Smooth muscle cell (in vitro differentiated cells): ENCODE data around the gene LTN1. TPM values are rescaled to one million over a fixed set of nuclear protein-coding genes. Genes with fewer than 3 reads are reported as not detected.
"Not testable (repeated sequence)": the region's sequence is repeated elsewhere in the genome, so short reads cannot be mapped to it uniquely, and the experiment has no call there.

Experiments used
- DNase-seq: peaks from one replicate; lab custom pipeline; 2025; ENCODE audit not compliant: unreplicated experiment; lab: John Stamatoyannopoulos, UW
- H2AFZ ChIP-seq: fragments of 200-600 bp; sonication (generic); 2 replicates; pipeline ENCODE4 v1.6.0; 2016; ENCODE audit warnings: antibody characterized with exemption, low read depth, mild to moderate bottlenecking
- H3F3A ChIP-seq: fragments of 200-600 bp; sonication (generic); 2 replicates; pipeline ENCODE4 v1.6.0; 2017; ENCODE audit warnings: antibody characterized with exemption, low read depth
- H3K27ac ChIP-seq: fragments of 200-600 bp; sonication (generic); 2 replicates; pipeline ENCODE4 v1.5.1; 2016; ENCODE audit warnings: low read depth, mild to moderate bottlenecking
- H3K27me3 ChIP-seq: fragments of 200-600 bp; sonication (generic); 2 replicates; pipeline ENCODE4 v1.6.1; 2016; ENCODE audit warnings: low read depth, mild to moderate bottlenecking
- H3K36me3 ChIP-seq: fragments of 200-600 bp; sonication (generic); 2 replicates; pipeline ENCODE4 v1.5.1; 2016; ENCODE audit warnings: low read depth
- H3K4me1 ChIP-seq: fragments of 200-600 bp; sonication (generic); 2 replicates; pipeline ENCODE4 v1.5.1; 2016; ENCODE audit warnings: low read depth
- H3K4me2 ChIP-seq: fragments of 200-600 bp; sonication (generic); 2 replicates; pipeline ENCODE4 v1.6.0; 2016; ENCODE audit warnings: mild to moderate bottlenecking
- H3K4me3 ChIP-seq: fragments of 200-600 bp; sonication (generic); 2 replicates; pipeline ENCODE4 v1.5.1; 2016; ENCODE audit warnings: mild to moderate bottlenecking
- H3K79me2 ChIP-seq: fragments of 200-600 bp; sonication (generic); 2 replicates; pipeline ENCODE4 v1.6.0; 2016; ENCODE audit warnings: low read depth, mild to moderate bottlenecking
- H3K9ac ChIP-seq: fragments of 200-600 bp; sonication (generic); 2 replicates; pipeline ENCODE4 v1.6.0; 2016; ENCODE audit warnings: low read depth
- H3K9me3 ChIP-seq: fragments of 200-600 bp; sonication (generic); replicated peaks from 2 replicates; pipeline ENCODE4 v1.5.1; 2016; ENCODE audit warnings: low read depth
- H4K20me1 ChIP-seq: fragments of 200-600 bp; sonication (generic); 2 replicates; pipeline ENCODE4 v1.6.0; 2016; ENCODE audit warnings: low read depth
- WGBS: methylation state at CpG from one replicate; pipeline ENCODE4 v1.1.7; 2016; ENCODE audit warnings: low lambda C conversion rate; 5-methylcytosine and 5-hydroxymethylcytosine counted together
- polyA plus RNA-seq: library from polyadenylated mRNA; unstranded; fragments of >200 nt; fragmentation: Nextera tagmentation; extraction: Ambion mirVana; gene quantifications from 2 replicates; pipeline ENCODE4 v1.2.1, GENCODE V29; 2016
- total RNA-seq: library from RNA; depleted of rRNA; stranded (reverse); fragments of >200 nt; gene quantifications from 2 replicates; pipeline ENCODE4 v1.2.3, GENCODE V29; 2014
- TF ChIP-seq, protein P1 (sequence below): fragments of 200-600 bp; sonication (generic); IDR thresholded peaks from 2 replicates; pipeline ENCODE4 v1.5.1; 2017; ENCODE audit warnings: borderline replicate concordance, mild to moderate bottlenecking, antibody characterized with exemption; ENCODE audit not compliant: insufficient read depth, poor library complexity, severe bottlenecking

Gene LTN1
- total and polyA plus RNA-seq, 2 experiments from 2014 or later = 10.2 to 44.4 TPM

DNA sequence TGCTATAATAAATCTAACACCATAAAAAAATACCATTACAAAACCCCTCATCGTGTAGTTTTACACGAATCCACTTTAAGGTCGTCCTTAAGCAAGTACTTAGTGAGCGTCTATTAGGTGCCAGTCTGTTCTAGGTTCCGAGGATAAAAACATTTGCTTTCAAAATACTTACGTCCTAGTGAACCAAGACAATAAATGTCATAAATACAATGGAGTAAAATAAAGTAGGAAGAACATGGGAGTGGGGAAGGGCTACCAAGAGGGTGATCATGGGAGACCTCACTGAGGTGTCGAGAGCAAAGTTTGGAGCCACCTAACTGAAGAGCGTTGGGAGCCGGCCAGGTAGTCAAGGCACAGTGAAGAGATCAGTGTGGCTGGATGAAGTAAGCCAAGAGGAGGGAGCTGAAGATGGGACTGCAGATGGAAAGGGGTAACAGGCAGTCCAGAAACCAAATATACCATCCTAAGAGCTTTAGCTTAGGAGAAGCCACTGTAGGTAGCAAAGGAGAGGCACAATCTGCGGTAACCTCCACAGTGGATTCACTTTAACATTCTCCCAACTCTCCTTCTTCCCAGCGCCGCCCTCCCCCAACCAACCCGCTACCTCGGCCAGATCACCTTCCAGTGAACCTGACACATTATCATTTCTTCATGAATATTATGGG lies 684 bp downstream of the LTN1 start:
- 25% methylated on average over 14 of the region's 14 CpGs for WGBS
- no peak for DNase-seq
- Histone ChIP-seq H3K4me2 (peak overlapping the region; percentile 91), H2AFZ (peak overlapping the region; percentile 63), H3K27me3 (no peaks in the 10 kb centered on the region), H4K20me1 (peaks cover 6% of the 10 kb centered on the region), H3K9ac (peak overlapping the region; percentile 87), H3K4me1 (peaks cover 8% of the 10 kb centered on the region), H3F3A (peaks cover 8% of the 10 kb centered on the region), H3K36me3 (no peaks in the 10 kb centered on the region), H3K4me3 (peak overlapping the region; percentile 76), H3K9me3 (no peaks in the 10 kb centered on the region), H3K79me2 (peaks cover 49% of the 10 kb centered on the region), H3K27ac (peak overlapping the region; percentile 93)
- TF ChIP-seq, protein P1, sequence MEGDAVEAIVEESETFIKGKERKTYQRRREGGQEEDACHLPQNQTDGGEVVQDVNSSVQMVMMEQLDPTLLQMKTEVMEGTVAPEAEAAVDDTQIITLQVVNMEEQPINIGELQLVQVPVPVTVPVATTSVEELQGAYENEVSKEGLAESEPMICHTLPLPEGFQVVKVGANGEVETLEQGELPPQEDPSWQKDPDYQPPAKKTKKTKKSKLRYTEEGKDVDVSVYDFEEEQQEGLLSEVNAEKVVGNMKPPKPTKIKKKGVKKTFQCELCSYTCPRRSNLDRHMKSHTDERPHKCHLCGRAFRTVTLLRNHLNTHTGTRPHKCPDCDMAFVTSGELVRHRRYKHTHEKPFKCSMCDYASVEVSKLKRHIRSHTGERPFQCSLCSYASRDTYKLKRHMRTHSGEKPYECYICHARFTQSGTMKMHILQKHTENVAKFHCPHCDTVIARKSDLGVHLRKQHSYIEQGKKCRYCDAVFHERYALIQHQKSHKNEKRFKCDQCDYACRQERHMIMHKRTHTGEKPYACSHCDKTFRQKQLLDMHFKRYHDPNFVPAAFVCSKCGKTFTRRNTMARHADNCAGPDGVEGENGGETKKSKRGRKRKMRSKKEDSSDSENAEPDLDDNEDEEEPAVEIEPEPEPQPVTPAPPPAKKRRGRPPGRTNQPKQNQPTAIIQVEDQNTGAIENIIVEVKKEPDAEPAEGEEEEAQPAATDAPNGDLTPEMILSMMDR = no peak

DNA sequence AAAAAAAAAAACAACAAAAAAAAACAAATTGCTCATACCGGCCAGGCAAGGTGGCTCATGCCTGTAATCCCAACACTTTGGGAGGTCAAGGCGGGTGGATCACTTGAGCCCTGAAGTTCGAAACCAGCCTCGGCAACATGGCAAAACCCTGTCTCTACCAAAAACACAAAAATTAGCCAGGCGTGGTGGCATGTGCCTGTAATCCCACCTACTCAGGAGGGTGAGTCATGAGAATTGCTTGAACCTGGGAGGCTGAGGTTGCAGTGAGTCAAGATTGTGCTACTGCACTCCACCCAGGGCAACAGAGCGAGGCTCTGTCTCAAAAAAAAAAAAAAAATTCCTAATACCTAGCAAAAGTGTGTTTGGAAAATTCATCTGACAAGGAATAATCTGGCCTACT lies 4.5 kb downstream of the LTN1 start:
- Histone ChIP-seq H3K36me3 (peaks cover 16% of the 10 kb centered on the region), H3K27ac (peak overlapping the region; percentile 13), H3K79me2 (peaks cover 61% of the 10 kb centered on the region)
- WGBS = 76% methylated on average over 6 of the region's 6 CpGs
- not testable (repeated sequence) for H4K20me1 ChIP-seq, H3K4me1 ChIP-seq, H3K9me3 ChIP-seq, H3K27me3 ChIP-seq, H3K4me3 ChIP-seq, DNase-seq, H3K9ac ChIP-seq, H3F3A ChIP-seq, H3K4me2 ChIP-seq, H2AFZ ChIP-seq

DNA sequence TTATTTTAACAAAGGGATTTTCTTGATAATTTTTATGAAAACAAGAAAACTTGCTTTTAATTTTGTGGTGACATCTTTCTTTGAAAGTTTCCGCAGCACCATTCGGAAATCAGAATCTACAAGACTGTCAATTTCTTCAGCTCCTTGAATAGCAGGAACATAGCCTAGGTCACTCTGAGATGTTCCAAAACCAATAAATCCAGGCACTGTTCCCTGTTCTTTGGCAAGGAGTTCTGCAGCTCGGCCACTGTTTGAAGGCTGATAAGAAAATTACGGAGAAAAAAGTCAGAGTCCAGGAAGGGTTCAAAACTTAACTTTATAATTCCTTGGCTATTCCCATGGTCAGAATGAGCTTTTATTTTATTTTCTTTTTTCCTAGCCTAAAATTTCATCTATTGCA lies 6.0 kb downstream of the LTN1 start:
- no peak overlapping the region for H3K4me2 ChIP-seq
- H3K36me3 ChIP-seq = peaks cover 16% of the 10 kb centered on the region
- H3K9me3 ChIP-seq = no peaks in the 10 kb centered on the region
- H3F3A ChIP-seq = no peaks in the 10 kb centered on the region
- H3K4me1 ChIP-seq = peaks cover 5% of the 10 kb centered on the region
- H3K27me3 ChIP-seq = no peaks in the 10 kb centered on the region
- DNase-seq = no peak
- H2AFZ ChIP-seq = no peak overlapping the region
- no peak overlapping the region for H3K4me3 ChIP-seq
- TF ChIP-seq, protein P1 = no peak
- no peak overlapping the region for H3K9ac ChIP-seq
- H3K27ac ChIP-seq = no peak overlapping the region
- peaks cover 6% of the 10 kb centered on the region for H4K20me1 ChIP-seq
- H3K79me2 ChIP-seq = peaks cover 54% of the 10 kb centered on the region
- WGBS = 94% methylated on average over 4 of the region's 4 CpGs

DNA sequence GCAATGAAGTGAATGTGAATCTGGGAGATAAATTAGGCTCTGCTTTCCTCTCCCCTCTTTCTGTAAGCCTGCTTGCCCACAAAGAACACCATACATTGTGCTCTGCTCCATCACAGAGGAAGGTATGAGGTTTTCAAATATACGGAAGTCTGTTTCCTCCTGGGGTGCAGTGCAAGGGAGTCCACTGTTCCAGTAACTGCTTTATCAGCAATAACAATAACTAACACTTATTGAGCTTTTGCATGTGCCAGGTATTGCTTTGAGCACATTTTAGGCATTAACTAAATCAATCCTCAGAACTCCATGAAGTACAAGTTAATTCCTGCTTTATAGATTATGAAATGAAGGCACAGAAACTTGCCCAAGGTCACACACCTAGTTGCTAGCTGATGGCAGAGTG lies 10.0 kb downstream of the LTN1 start:
- Histone ChIP-seq H4K20me1 (peaks cover 4% of the 10 kb centered on the region), H3K27me3 (no peaks in the 10 kb centered on the region), H3K4me1 (no peaks in the 10 kb centered on the region), H3K27ac (no peak overlapping the region), H3K4me3 (no peak overlapping the region), H3K79me2 (peaks cover 16% of the 10 kb centered on the region), H3F3A (no peaks in the 10 kb centered on the region), H3K9me3 (no peaks in the 10 kb centered on the region), H3K9ac (no peak overlapping the region), H3K4me2 (no peak overlapping the region), H2AFZ (no peak overlapping the region), H3K36me3 (peaks cover 16% of the 10 kb centered on the region)
- DNase-seq = no peak
- 95% methylated on average over 1 of the region's 1 CpG for WGBS
- TF ChIP-seq, protein P1 = no peak
